ENCODE data around the gene PLTP.
"Not testable (repeated sequence)": the region's sequence is repeated elsewhere in the genome, so short reads cannot be mapped to it uniquely, and the experiment has no call there.

Gene PLTP

DNA sequence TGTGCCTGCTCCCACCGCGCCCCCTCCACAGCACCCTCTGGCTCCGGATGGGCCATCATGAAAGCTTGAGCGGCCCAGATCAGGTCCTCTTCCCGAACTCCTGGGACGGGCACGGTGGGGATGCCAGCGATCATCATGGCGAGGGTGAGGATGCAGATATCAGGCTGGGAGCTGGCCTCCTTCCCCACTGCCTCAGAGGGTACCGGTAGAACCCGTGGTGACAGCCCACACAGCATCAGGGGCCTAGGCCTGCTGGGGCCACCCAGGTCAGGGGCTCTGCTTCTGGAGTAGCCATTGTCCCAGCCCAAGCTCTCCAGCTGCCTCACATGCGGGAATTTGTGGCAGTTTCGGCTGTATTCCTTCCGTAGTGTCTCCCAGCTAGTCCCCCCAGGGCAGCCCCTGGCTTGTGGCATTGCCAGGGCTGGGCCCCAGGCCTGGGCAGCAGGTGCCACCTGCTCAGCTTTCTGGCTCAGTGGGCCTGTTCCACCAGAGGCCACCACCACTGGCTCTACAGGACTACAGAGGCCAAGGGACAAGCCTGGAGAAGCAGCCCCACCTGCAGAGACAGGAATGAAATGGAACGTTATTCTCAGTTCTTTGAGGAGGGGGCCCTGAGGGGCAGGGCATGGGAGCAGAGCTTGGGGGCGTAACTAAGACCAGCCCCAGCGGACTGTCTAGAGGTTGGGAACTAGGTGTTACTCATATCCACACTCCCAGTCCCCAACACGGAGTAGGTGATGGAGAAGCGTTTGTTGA, 25.2 kb downstream of the PLTP start:
- TF ChIP-seq, protein P1, sequence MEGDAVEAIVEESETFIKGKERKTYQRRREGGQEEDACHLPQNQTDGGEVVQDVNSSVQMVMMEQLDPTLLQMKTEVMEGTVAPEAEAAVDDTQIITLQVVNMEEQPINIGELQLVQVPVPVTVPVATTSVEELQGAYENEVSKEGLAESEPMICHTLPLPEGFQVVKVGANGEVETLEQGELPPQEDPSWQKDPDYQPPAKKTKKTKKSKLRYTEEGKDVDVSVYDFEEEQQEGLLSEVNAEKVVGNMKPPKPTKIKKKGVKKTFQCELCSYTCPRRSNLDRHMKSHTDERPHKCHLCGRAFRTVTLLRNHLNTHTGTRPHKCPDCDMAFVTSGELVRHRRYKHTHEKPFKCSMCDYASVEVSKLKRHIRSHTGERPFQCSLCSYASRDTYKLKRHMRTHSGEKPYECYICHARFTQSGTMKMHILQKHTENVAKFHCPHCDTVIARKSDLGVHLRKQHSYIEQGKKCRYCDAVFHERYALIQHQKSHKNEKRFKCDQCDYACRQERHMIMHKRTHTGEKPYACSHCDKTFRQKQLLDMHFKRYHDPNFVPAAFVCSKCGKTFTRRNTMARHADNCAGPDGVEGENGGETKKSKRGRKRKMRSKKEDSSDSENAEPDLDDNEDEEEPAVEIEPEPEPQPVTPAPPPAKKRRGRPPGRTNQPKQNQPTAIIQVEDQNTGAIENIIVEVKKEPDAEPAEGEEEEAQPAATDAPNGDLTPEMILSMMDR (conservative IDR thresholded peaks at IDR 0.05; ENCODE audit: low read length): no peak
- no peak for DNase-seq (ENCODE audit: low read depth)
- no peak overlapping the region for H3K4me3 ChIP-seq (ENCODE audit: low read length)

GRCh38 chr20:45883100-45883469, 28.9 kb downstream of the PLTP start:
- DNase-seq (ENCODE audit: low read depth): no peak
- no peak overlapping the region for H3K4me3 ChIP-seq (ENCODE audit: low read length)
- TF ChIP-seq, protein P1 (conservative IDR thresholded peaks at IDR 0.05; ENCODE audit: low read length): no peak

- TF ChIP-seq, protein P1 (conservative IDR thresholded peaks at IDR 0.05; ENCODE audit: low read length): no peak
- H3K4me3 ChIP-seq (ENCODE audit: low read length): no peak overlapping the region
- DNase-seq (ENCODE audit: low read depth): no peak
These were observed 29.4 kb downstream of the PLTP start for GRCh38 chr20:45882469-45883099.

DNA sequence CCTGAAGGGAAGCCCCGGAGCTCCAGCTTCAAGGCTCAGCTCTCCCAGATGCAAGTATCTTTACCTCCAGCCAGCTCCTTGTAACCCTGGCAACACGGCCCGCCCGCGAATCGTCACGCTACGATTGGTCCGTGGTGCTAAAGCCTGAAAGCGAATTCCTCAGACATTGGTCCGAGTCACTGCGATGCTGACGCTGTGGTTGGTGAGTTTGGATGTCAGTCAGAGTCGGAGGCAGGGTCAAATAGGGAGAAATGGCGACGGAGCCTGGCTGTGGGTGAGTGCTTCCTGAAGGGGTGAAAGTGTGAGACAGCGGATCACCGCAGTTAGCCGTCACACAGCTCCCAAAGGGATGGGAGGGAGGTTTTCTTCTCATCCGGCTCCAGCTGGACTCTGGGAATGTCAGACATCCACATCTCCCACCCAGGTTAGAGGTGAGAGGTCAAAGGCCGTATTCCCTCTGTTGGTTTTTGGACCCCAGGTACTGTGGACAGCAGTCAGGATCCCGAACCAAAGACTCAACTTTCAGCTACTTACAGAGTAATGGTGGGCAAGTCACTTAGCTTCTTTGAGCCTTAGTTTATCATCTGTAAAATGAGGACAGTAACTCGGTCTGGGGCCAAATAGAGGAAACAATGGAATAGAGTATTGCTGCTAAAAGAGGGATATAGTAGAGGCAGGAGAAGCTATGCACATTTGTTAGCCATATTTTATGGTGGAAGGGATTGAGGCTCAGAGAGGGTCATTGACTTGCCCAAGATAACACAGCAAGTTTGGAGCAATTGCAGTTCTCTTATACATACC, 30.8 kb downstream of the PLTP start, which contains the start of gene ZSWIM1:
Gene ZSWIM1, plus strand, starts transcription at position 240 of the 801 bp plus-strand sequence. CDS start 1,366 bp downstream, outside the sequence.
- TF ChIP-seq, protein P1 (conservative IDR thresholded peaks at IDR 0.05; ENCODE audit: low read length): no peak
- H3K4me3 ChIP-seq (ENCODE audit: low read length): peak within 1 kb of the TSS; percentile 94

GRCh38 chr20:45878076-45878761, 33.7 kb downstream of the PLTP start:
- DNase-seq (ENCODE audit: low read depth): peak; percentile 75
- TF ChIP-seq, protein P1 (conservative IDR thresholded peaks at IDR 0.05; ENCODE audit: low read length): no peak
- H3K4me3 ChIP-seq (ENCODE audit: low read length): no peak overlapping the region

More for the DNA sequence above, 30.8 kb downstream of the PLTP start, which contains the start of gene ZSWIM1:
- peak; percentile 99 for DNase-seq (ENCODE audit: low read depth)

- TF ChIP-seq, protein P1 (conservative IDR thresholded peaks at IDR 0.05; ENCODE audit: low read length): no peak
- H3K4me3 ChIP-seq (ENCODE audit: low read length): no peak overlapping the region
- DNase-seq (ENCODE audit: low read depth): no peak
These were observed 37.4 kb downstream of the PLTP start for GRCh38 chr20:45874576-45874975.

DNA sequence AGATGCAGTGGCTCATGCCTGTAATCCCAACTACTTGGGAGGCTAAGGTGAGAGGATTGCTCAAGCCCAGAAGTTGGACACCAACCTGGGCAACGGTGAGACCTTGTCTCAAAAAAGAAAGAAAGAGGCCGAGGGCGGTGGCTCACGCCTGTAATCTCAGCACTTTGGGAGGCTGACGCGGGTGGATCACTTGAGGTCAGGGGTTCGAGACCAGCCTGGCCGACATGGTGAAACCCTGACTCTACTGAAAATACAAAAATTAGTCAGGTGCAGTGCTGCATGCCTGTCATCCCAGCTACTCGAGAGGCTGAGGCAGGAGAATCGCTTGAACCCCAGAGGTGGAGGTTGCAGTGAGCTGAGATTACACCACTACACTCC, 37.9 kb downstream of the PLTP start:
- DNase-seq (ENCODE audit: low read depth); H3K4me3 ChIP-seq (ENCODE audit: low read length): not testable (repeated sequence)

Measured in AG10803 (cell line).